K562 (cell line): ENCODE data around the gene ABCF2.

Source experiments
- BHLHE40 ChIP-seq: IDR thresholded peaks from 2 replicates; pipeline ENCODE4 v1.6.1; 2011; ENCODE audit warnings: low read length, improper control_type of control experiment
- HNRNPUL1 ChIP-seq: fragments of 200-400 bp; formaldehyde crosslinking; IDR thresholded peaks from 2 replicates; pipeline ENCODE4 v1.6.1; 2017; ENCODE audit warnings: low read length
- JUND ChIP-seq, 2 experiments: IDR thresholded peaks; 2 replicates in 1 of 2; 3 replicates in 1 of 2; pipeline ENCODE4 v1.6.1; 2011; ENCODE audit warnings: borderline replicate concordance in 2 of 2, low read depth in 2 of 2, low read length in 2 of 2, improper control_type of control experiment in 1 of 2, missing biosample characterization in 1 of 2, missing genetic modification characterization in 1 of 2, missing genetic modification reagents in 1 of 2
- SMC3 ChIP-seq: conservative IDR thresholded peaks from 2 replicates; pipeline ENCODE4 v1.6.1; 2011; ENCODE audit warnings: low read depth, low read length, improper control_type of control experiment; ENCODE audit not compliant: insufficient read depth
- ZNF282 ChIP-seq: sonication (generic); formaldehyde crosslinking; IDR thresholded peaks from 2 replicates; pipeline ENCODE4 v1.8.1; 2023; ENCODE audit warnings: missing genetic modification reagents
- TF ChIP-seq, protein P1 (sequence below): IDR thresholded peaks from 2 replicates; pipeline ENCODE4 v1.6.1; 2012; ENCODE audit warnings: low read depth, low read length, improper control_type of control experiment, borderline replicate concordance

DNA sequence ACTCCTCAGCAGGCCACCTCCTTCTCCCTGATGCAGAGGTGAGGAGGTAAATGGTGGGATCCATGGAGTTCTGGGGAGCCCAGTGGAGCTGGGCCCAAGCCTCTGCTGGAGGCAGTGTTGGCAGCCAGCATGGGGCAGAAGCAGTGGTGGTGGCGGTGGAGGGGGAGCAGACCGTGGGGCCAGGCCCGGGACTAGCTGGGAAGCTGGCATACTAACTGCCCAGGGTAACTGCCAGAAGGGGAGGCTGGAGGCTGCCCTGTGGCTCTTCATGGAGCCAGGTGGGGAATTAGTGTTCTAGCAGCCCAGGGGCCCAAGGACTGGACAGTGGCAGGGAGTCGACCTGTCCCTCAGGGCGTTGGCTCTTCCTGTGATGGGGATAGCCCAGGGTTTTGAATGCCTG is 37.6 kb upstream of the ABCF2 start:
- no peak for TF ChIP-seq BHLHE40
- no peak for TF ChIP-seq JUND (IDR thresholded peaks at IDR 0.05; ENCODE audit: borderline replicate concordance, low read depth, low read length)
- no peak for TF ChIP-seq JUND (tag; IDR thresholded peaks at IDR 0.05; ENCODE audit: borderline replicate concordance, low read depth, low read length)
- TF ChIP-seq ZNF282 = no peak
- TF ChIP-seq HNRNPUL1 = no peak
- TF ChIP-seq, protein P1, sequence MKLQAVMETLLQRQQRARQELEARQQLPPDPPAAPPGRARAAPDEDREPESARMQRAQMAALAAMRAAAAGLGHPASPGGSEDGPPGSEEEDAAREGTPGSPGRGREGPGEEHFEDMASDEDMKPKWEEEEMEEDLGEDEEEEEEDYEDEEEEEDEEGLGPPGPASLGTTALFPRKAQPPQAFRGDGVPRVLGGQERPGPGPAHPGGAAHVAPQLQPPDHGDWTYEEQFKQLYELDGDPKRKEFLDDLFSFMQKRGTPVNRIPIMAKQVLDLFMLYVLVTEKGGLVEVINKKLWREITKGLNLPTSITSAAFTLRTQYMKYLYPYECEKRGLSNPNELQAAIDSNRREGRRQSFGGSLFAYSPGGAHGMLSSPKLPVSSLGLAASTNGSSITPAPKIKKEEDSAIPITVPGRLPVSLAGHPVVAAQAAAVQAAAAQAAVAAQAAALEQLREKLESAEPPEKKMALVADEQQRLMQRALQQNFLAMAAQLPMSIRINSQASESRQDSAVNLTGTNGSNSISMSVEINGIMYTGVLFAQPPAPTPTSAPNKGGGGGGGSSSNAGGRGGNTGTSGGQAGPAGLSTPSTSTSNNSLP = no peak
- no peak for TF ChIP-seq SMC3
